Stimulated activated CD4-positive, alpha-beta T cell treated with anti-CD3 and anti-CD28 coated beads, TNF-alpha, amount 100 ng/mL, for 4 hours (primary cell): ENCODE measurements around the gene DNM1.
"Not testable (repeated sequence)": the region's sequence is repeated elsewhere in the genome, so short reads cannot be mapped to it uniquely, and the experiment has no call there.

Source experiments
- DNase-seq, 3 experiments: peaks; one replicate each; pipeline ENCODE4 v3.0.0-alpha.2; 2020; ENCODE audit warnings: low read depth in 3 of 3

Gene DNM1

GRCh38 chr9:128276008-128276573 lies 72.9 kb downstream of the DNM1 start, which contains the start of gene SWI5:
SWI5 (plus strand) TSS chr9:128276276.
- DNase-seq = peak; percentile 99 to 100 (median 100)

- no peak for DNase-seq
Measured at GRCh38 chr9:128276574-128277270, 73.5 kb downstream of the DNM1 start.

GRCh38 chr9:128279088-128280073 lies 76.2 kb downstream of the DNM1 start:
- DNase-seq = not testable (repeated sequence)

GRCh38 chr9:128280084-128280622 lies 77.0 kb downstream of the DNM1 start:
- no peak for DNase-seq

GRCh38 chr9:128282500-128282899 lies 79.3 kb downstream of the DNM1 start:
- no peak for DNase-seq

GRCh38 chr9:128285033-128285784 lies 82.0 kb downstream of the DNM1 start:
- DNase-seq = no peak

- no peak for DNase-seq
Measured at GRCh38 chr9:128286440-128286839, 83.3 kb downstream of the DNM1 start.

- no peak for DNase-seq
Measured at GRCh38 chr9:128288273-128289004, 85.3 kb downstream of the DNM1 start.

GRCh38 chr9:128292009-128292408 lies 88.8 kb downstream of the DNM1 start:
- DNase-seq = no peak

- DNase-seq = no peak
Measured at GRCh38 chr9:128293091-128293490, 89.9 kb downstream of the DNM1 start.

- no peak for DNase-seq
Measured at GRCh38 chr9:128294142-128294541, 91.0 kb downstream of the DNM1 start.

- DNase-seq = no peak
Measured at GRCh38 chr9:128296340-128297220, 93.4 kb downstream of the DNM1 start.

- DNase-seq = no peak
Measured at GRCh38 chr9:128297221-128297773, 94.1 kb downstream of the DNM1 start.

GRCh38 chr9:128298535-128299482 lies 95.6 kb downstream of the DNM1 start:
- no peak for DNase-seq

- DNase-seq = no peak
Measured at GRCh38 chr9:128304136-128304970, 101.2 kb downstream of the DNM1 start.
